ENCODE results near the gene IRF2BP2. TPM values are rescaled to one million over a fixed set of nuclear protein-coding genes. Genes with fewer than 3 reads are reported as not detected.

Gene IRF2BP2
- total RNA-seq, 1 donor from 2014 or later: 140 TPM

DNA sequence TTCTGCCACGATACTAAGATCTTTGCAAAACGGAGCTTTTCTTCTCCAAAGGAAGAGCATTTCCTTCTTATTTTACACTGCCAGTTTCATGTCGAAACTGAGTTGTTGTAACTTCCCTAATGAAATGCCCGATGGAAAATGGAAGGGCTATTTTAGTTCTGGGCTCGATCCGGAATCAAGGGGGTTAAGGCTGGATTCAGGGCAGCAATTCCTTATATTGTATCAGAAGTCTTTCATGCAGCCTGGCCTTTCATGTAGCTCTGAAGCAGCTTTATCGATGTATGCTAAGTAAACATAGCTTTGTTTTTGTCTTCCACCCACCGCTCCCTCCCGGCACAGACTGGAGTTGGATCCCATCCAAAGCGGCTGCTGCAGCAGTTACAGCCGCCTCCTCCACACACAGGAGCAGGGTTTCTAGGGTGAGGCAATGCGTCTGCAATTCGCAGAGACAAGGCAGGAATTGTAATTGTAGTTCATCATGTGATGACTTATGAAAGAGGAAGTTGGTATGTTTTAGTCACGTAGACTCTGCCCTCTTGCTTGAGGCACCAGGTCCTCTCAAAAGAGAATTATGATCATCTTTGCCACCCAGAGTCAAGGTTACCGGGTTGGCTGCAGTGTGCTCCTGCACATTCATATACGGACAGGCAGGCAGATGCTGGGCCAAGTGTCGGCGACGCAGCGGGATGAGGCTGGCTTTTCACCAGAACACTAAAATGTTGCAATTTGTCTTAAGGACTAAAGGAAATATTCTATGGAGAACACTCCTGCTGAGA is 2.6 kb upstream of the IRF2BP2 start:
- peak; percentile 78 for DNase-seq

GRCh38 chr1:234611847-234612351 is 1.9 kb upstream of the IRF2BP2 start:
- no peak for DNase-seq

- no peak for DNase-seq
These were observed 1.4 kb upstream of the IRF2BP2 start for GRCh38 chr1:234611225-234611846.

GRCh38 chr1:234610666-234611224 is 767 bp upstream of the IRF2BP2 start:
- DNase-seq: peak; percentile 89

GRCh38 chr1:234609691-234610042 is 311 bp downstream of the IRF2BP2 start:
- DNase-seq: no peak

DNA sequence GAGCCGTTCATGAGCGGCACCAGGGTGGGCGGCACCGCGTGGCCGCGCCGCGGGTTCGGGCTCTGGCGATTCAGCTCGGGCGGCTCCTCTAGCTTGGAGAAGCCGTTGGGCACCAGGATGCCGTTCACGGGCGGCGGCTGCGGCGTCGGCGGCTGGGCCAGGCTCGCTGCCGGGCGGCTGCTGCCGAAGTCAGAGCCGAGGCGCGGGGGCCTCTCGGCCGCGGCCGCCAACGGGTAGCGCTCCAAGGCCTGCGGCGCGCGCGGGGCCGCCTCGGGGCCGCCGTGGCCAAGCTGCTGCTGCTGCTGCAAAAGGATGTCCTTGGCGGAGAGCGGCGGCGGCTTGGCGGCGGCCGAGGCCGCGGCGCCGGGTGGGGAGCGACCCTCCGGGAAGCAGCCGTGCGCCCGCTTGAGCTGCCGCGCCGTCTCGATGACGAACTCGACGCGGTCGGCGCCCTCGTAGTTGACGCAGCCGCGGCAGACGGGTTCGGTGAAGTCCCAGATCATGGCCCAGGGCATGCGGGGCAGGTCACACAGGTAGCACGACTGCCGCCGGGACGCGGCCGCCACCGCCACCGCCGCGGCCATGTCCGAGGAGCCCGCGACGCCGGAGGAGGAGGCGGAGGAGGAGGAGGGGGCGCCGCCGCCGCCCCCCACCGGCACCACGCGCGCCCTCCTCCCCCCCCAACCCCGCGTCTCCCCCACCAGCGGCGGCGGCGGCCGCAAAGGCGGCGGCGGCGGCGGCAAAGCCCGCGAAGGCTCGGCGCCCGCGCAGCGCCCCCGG is 877 bp downstream of the IRF2BP2 start:
- DNase-seq: no peak

- peak; percentile 69 for DNase-seq
These were observed 1.7 kb downstream of the IRF2BP2 start for GRCh38 chr1:234608025-234608910.

- DNase-seq: no peak
These were observed 2.6 kb downstream of the IRF2BP2 start for GRCh38 chr1:234607109-234608024.

DNA sequence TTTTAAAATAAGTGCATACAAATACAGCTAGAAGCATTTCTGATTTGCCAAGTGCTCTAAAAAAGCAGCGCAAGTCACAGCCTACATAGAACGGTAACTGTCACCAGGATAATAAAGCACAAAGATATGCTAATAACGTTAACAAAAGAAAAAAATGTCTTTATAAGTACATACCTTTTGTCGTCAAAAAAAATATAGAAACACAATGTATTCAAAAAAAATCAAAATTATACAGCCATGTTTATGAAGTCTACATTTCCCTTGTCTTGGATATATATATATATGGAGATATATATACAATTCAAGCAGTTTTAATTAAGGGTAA is 3.2 kb downstream of the IRF2BP2 start:
- no peak for DNase-seq

DNA sequence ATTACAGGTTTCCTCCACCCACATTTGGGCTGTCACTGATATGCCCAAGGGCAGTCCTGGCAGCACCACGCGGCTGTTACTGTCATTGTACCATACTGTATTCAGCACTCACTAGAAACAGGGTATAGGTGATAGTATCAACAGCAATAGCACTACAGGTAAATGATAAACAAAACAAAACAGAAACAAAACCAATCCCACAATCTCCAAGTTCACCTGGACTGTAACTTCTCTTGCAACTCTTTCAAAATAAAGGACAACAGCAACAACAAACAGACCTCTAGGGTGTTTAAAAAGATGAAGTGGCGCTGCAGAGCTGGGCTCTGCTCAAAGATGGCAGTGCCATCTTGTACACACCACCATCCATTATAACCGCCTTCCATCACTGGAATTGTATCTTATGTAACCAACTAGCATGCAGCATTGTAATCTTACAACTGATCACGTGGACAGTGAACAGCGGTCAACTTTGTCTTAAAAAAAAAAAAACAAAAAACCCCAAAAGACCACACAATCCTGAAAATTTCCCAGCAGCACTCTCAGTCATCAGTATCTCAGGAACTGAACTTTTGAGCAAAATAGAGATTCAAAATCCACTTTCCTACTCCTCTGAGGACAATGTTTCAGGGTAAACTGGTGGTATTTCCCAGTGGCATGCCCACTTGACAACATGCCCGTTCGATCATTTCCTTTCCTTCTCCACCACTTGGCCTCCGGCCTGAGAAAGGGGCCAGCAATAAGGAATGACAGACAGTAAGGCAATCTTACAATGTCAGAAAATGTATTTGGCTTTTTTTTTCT is 3.8 kb downstream of the IRF2BP2 start:
- DNase-seq: no peak

DNA sequence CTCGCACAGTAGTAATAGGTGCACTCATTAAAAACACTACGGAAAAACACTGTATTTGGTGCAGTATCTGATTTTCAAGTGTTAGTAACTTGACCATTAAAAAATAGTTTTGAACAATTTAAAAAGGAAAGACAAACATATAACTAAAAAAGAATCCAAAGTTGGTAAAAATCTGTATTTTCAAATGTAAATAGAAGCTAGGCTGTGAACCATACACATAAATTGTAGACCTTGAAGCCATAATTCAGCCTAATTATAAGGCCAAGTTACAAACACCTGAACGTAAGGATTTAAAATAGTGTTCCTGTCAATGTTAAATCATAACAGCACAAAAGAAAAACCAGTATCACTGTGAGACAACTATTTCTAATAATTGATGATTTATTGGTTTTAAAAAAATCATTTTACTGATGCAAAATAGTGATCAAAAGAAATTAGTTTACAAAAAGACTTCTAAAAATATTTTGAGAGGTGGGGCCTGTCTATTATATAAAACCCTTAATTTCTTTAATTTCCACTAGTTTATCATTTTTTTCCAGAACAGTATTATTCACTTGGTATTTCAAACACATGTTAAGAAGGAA is 4.5 kb downstream of the IRF2BP2 start:
- DNase-seq: no peak

DNA sequence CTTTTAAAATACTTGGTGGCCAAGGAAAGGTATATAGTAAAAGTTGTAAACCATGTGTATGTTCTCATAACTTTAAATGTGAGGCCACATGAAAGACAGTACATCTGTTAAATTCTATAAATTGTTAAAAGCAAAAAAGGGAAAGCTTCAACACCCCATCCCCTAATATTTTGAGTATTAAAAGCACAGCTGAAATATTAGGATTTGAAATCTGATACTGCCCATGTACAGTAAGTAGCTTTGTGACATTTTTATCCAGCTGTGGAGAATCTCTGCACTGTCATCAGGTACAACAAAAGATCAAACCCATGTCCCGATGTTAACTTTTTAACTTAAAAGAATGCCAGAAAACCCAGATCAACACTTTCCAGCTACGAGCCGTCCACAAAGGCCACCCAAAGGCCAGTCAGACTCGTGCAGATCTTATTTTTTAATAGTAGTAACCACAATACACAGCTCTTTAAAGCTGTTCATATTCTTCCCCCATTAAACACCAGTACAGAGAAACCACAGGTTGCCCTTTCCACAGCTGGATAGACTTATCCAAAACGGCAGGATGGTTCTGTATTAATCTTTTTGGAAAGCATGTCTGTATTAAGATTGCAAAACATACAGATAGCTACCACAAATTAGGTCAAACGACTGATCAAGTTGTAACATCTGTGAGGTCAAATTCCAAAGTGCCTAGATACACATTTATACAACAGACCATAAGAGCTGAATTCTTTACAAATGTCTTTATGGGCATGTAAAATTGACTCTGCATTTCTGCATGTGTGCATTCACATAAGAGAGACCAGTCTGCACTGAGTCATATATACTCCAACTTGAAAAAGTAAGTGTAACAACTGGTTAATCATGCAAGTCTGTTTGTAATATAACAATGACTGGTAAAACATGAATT is 5.2 kb downstream of the IRF2BP2 start:
- no peak for DNase-seq

GRCh38 chr1:234603221-234604204 is 6.5 kb downstream of the IRF2BP2 start:
- no peak for DNase-seq

DNA sequence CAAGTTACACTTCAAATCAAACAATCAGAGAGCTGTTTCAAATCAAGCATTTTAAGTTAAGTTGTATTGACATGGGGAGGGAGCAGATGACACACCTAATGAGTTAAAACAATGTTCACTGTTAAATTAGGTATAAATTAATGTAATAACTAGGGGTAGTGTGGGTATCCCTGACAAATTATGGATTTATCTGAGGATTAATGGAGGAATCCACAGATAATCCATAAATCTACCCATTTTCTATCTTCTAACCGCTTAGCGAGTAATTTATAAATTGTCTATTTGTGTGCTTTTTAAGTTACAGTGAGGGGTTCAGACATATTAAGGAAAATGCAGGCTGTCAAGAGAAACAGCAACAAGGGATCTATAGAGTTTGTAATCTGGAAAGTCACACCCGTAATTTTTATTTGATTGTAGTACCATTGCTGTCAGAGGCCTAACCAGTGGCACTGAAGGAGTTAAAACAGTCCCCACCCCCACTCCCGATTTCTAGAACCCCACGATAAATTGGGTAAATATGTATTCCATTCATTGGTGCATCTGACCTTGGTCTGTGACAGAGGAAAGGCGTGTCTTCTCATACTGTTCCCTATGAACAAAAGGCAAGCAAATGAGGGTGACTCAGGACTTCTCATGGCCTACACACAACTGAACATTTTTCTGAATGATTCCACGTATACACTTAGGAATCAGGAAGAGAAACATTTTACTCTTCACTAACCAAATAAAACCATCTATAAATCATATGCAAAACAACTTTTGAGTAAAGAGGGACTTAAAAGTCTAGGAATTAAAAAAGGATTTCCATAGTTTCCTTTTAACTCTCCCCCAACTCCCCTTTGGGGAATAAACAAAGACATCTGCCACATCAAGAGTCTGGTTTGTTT is 7.4 kb downstream of the IRF2BP2 start:
- no peak for DNase-seq

DNA sequence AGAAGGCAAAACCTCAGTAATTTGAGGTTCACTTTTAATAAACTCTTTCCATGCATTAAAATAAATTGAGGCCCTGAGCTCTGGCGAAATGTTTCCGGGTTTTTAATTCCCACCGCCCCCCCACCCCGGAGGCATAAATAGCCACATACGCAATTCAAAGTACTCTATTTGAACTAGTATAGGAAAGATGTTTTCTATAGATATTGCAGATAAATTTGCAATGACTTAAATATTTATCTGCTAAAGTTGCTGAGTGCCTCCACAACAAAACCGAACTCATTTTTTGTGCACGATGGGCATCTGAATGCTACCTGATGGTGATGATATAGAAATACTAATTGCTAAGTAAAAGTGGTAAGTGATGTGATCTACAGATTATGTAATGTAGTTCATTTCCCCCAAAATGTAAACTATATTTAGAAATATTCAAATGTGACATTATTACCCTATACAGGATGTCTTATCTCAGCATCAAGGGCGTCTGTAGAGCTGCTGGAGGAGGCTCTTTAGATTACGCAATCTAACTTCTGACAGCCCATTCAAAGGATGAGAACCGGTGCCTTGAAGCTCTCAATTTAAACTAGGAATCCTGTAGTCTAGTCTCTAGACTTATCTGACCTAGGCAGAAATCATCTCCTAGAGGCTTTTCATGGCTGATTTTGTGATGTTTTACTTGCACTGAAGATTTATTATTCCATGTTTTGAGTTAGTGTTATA is 8.5 kb downstream of the IRF2BP2 start:
- DNase-seq: no peak
